Measurements from ENCODE around the gene KCNQ1.

KCNQ1 gene

DNA sequence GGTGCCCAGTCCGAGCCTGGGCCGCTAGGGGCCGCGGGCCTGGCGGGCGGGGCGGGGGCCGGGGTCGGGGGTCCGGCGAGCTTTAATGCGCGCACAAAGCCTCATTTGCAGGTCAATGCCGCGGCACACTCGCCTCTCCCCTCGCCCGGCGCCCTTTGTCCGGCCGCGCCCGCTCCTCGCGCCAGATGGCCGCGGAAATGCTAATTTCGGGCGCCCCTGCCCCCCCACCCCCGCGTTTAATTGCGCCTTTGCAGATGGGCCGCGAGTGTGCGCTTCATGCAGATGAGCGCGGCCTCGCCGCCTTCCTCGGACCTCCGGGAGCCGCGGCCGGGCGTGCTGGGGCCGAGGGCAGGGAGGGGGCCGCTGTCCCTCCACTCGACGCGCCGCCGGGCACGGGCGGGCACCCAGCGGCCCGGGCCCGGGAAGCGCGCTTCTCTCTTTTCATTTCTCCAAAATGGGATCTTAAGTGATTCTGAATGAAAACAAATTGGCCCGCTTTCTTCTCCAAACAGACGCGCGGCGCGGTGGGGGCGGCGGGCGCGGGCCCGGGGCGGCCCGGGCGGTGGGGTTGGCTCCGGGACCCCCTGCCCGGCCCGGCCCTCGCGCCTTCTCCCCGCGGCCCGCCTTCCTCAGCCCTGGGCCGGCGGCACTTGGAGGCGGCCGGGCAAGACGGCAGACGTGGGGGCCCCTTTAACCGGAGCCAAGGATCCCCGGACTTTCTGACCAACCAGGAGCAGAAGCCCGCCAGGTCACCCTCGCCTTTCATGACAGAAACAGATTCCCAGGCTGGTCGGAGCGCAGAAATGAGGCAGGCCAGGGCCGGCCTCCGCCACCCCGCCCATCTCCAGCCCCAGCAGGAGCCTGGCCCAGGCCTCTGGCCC is 417.8 kb downstream of the KCNQ1 start:
- no peak for DNase-seq (ENCODE audit: low read depth in 2 of 2)

DNA sequence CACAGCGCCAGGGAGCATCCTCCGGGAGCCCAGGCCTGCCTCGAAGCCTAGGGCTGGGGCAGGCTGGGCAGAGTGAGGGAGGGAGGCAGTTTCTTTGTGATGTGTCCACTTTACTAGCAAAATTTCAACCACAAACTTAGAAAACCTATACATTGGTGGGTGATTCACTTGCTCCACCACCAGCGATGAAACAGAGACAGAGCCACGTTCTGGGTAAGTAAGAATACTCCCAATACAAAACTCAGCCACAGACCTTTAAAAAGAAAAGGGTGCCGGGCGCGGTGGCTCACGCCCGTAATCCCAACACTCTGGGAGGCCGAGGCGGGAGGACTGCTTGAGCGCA is 418.4 kb downstream of the KCNQ1 start:
- DNase-seq (ENCODE audit: low read depth in 2 of 2), result no peak

DNA sequence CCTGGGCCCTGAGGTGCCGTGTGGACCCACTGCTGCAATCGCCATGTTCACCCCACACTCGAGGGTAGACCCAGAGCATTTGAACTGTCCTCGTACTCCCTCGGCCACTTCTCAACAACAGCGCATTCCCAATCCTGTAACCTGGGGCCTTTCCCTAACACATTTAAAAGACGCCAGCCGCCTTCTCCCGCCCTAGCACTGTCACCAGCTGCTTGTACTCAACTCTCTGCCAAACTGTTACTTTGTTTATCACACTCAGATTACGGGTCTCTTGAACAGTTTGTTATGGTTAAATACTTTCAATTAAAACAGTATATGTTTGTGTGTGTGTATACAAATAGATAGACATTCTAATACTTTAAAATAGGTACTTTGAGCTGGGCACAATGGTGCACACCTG is 420.1 kb downstream of the KCNQ1 start:
- no peak for DNase-seq (ENCODE audit: low read depth in 2 of 2)

DNA sequence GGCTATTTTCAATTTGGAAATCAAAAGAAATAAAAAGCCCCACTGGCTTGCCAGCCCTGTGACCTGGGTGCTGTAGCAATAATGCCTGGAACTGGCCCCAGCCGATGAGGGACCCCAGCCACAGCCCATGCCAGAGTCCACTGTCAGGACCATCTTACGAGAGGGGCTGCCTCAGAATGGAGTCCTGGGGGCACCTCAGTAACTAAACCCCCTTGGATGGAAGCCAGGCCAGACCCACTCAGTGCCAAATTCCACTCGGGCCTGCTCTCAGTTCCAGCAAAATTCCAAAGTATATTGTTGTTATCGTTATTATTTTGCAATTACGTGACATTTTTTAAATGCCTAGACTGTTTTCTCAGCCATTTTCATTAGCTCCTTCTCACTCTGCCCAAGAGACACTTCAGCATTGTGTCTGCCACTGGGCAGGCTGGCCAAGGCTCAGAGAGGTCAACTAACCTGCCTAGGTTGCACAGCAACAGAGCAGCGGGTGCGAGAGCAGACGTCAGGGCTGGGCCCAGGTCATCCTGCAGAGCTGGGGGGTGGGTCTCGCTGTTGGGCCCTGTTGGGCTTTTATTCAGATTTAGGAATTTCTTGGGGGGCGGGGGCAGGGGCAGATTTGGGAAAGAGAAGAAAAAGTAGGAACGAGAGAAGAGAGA is 421.2 kb downstream of the KCNQ1 start:
- no peak for DNase-seq (ENCODE audit: low read depth in 2 of 2)

DNA sequence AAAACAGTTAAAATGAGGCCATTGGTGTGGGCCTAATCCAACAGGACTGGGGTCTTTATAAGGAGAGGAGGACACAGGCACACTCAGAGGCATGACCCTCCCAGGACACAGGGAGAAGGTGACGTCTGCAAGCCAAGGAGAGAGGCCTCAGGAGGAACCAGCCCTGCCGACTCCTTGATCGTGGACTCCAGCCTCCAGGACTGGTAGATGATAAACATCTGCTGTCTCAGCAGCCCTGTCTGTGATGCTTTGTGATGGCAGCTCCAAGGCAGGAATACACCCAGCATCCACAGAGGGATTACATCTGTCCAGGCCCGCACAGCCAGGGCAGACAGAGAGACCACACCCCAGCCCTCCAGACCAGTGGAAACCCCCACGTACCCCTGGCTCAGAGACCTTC is 422.3 kb downstream of the KCNQ1 start:
- DNase-seq (ENCODE audit: low read depth in 2 of 2), result no peak

DNA sequence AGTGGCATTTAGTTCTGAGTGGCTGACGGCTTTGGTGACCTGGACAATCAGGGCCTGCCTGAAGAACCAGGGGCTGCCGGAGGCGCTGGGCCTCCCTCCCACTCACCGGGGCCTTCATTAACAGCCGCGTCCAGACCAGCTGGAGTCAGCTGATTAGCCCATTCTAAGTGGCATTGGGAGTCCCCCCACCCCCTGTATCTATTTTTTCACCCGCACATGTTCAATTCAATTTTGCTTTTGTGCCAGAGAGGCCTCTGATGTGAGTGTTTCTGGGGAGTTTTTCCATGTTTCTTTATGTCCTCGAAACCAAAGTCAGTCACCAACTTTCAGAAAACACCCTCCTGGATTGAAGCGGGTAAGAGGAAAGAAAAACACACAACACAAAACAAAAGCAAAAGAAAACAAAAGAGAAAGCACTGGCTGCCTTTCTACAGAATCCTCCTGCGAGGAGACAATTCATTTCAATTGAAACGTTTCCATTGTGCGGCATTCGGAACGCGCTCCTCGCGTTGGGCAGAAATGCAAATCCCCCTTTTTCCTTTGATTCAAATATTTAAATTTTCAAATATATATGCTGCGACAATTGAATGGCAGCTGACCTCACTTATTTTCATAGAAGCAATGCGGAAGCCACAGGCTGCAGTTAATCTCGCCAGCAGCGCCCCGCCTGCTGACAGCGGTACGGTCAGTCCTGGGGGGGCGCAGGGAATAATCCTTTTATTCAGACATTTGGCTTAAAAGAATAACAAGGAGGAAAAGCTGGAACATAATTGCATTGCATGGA is 423.1 kb downstream of the KCNQ1 start:
- no peak for DNase-seq (ENCODE audit: low read depth in 2 of 2)

DNA sequence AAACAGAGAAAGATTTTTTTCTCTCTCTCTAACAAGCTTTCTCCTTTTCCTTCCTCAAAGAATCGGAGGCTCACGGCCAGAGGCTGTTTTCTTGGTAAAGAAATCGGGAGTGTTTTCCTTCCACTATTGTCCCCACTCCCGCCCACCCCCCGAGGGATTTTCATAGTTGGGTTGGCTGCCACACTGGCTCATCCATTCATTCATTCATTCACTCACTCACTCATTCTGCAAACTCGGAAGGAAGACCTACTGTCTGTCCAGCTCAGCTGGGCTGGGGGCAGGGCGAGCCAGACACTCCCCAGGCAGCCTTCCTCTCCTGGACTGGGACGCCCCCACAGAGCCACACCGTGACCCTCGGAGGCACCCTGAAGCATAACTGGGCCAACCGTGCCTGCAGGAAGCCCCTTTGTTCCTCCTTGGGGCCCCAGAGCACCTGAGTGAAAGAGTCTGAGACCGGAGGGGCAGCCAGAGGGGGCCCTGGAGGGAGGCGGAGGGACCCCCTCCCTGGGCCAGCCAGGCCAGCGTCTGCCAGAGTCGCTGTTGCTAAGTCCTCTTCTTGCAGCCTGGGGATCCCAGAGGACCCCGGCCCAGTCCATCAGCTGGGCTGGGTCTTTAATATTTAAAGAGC is 423.8 kb downstream of the KCNQ1 start:
- no peak for DNase-seq (ENCODE audit: low read depth in 2 of 2)

DNA sequence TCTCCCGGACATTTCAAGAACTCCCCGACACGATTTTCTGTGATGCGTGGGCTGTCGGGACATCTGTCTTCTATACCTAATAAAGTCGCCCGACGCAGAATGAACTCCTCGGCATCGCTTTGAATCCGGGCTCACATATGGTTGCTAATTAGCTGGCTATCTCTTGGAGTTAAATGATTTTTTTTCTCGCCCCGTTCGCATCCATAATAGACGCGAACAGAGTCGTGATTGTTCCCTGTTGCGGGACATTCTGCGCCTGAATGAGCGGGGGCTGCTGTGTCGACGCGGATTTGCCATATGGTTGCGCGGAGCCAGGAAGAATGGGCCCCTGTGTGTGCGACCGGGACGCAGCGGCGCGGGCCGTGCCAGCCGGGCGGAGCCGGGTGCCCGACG is 424.3 kb downstream of the KCNQ1 start:
- DNase-seq (ENCODE audit: low read depth in 2 of 2), result no peak

DNA sequence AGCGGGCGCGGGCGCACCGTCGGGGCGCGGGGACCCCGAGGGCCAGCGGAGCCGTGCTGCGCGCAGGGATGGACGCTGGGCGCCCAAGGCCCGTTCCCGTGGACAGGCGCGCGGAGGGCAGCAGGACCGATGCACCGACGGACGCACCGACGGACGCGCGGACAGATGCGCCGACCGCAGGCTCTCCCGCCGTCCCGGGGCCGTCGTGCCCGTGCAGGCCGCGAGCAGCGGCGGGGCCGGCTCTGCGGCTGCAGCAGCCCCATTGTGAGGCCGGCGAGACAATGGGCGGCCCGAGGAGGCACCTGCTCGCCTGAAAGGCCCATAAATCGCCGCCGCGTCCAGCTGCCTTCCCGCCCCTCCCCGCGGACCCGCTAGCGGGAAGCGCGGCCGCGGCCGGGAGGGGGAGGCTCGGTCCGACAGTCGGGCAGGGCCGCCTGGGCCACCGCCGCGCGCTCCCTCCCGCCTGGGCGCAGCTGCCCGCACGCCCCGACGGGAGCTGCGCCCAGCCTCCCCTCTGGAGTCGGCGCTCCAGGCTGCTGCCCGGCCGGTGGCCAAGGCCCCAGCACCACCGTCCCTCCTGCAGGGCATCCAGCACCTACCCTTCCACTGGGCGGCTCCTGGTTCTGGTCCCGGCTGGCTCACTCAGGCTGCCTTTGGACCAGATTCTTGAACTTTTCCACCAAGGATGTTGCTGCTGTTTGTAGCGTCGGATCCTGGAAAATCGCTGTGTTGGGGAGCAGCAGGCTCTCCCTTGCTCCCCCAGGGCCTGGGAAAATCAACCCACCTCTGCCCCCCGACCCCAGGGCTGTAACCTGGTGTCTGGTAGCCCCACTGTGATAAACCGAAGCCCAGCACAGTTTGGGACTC is 425.0 kb downstream of the KCNQ1 start:
- DNase-seq (ENCODE audit: low read depth in 2 of 2), result no peak

DNA sequence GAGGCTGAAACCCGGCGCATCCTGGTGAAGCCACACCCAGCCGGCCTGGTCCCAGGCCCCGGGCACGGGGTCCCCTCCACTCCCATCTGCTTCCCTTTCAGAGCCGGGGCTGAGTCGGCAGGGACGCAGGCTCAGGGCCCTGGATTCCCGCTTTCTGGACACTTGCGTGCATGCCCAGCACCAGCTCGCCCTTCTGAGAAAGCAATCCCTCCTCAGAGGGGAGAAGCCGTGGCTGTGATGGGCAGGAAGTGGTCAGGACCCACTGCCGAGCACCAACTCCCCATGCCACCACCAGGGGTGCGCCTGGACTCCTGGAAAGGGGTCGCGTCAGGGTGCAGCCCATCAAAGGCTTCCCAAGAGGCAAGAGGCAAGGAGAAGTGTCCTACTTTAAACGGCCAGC is 425.7 kb downstream of the KCNQ1 start:
- no peak for DNase-seq (ENCODE audit: low read depth in 2 of 2)

DNA sequence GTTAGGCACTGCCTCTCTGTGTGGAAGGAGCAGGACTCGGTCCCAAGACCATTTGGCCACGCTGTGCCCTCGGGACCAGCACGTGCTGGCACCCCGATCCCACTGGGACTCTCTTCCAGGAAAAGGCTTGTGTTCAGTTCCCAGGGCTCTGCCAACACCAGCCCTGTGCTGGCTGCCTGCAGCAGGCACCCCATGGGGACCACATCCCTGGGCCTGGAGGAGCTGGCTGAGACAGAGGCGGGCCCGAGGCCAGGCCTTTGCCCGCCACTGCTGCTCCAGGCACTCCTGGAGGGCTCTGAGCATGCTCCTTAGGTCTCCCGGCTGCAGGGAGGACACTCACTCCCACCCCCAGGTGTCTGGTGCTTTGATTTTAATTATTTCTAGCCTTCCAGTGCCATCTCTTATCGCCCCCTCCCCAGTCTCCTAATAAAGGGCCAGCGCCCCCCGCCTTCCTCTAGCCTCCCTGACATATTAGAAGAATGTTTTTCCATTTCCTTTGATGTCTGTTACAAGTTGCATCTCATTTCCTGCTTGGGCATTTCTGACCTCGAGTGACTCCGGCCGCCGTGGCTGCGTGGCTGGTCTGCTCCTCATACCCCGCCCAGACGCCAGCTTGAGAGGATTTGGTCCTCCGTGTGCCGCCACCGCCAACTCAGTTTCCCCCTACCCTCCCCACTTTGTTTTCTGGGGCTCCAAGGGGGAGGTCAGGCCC is 426.3 kb downstream of the KCNQ1 start:
- no peak for DNase-seq (ENCODE audit: low read depth in 2 of 2)

DNA sequence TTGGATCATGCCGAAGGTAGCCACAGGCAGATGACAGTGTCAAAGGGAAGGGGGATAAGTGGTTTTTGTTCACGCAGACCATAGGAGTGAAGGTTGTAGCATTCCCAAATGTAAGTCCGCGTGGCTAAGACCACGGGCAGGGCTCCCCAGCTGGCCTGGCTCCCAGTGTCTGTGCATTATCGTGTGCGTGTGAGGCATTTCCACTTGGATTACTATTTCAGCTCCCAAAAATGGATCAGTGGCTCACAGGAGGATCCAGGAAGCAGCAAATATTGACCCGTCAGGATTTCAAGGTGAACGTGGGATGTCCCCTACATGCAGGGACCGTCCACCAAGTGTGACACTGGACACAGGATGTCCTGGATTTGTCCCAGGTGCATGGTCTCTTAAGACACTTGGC is 430.2 kb downstream of the KCNQ1 start:
- DNase-seq (ENCODE audit: low read depth in 2 of 2), result no peak

DNA sequence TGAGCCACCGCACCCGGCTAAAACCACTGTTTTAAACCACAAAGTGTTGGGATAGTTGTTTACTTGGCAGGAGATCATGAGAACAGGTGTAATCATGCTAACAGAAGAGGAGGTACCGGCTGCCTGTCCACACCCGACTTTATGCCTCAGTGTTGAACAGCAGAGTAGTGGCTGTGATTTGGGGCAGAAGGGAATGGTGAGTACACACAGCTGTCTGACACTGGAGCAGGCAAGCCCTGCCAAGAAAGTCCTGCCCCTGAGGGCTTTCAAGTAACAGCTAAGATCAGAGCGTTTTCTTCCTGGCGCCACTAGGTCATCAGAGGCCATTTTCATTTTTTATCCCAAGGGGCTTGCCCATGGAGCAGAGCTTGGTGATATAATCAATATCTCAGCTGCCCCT is 432.7 kb downstream of the KCNQ1 start:
- DNase-seq (ENCODE audit: low read depth in 2 of 2), result no peak

DNA sequence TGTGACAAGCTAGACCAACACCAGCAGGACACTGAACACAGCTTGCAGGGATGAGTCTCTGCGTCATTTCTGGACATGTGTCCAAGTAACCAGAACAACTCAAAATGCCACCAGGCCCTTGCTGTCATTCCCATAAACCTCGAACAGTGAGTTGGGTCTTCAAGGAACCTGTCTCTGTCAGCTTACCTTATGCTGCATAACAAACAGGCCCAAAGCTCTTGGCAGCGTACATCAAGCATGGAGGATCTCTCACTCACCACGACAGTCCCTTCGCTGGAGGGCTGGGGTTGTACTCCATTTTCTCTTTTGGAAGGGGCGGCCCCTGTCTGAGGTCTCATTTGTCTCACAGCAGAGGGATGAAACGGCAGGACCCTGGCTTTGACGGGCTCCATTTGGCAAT is 434.0 kb downstream of the KCNQ1 start:
- no peak for DNase-seq (ENCODE audit: low read depth in 2 of 2)

DNA sequence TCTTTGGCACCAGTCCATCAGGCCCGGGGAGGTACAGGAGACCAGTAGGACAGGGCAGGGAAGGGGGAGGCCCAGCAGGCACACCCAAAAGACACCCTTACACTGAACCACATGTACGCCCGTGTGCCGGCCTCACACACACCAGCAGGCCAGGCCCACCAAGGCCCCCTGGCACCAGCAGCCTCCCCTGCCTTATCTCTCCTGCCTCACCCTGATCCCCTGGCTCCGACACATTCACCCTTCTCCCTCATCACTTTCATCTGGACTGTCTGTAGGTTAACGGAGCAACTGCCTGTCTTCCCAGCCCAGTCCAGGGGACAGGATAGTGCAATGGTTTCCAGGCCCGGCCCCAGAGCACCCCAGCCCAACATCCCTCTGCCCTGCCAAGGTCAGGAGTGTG is 435.8 kb downstream of the KCNQ1 start:
- DNase-seq (ENCODE audit: low read depth in 2 of 2), result no peak

DNA sequence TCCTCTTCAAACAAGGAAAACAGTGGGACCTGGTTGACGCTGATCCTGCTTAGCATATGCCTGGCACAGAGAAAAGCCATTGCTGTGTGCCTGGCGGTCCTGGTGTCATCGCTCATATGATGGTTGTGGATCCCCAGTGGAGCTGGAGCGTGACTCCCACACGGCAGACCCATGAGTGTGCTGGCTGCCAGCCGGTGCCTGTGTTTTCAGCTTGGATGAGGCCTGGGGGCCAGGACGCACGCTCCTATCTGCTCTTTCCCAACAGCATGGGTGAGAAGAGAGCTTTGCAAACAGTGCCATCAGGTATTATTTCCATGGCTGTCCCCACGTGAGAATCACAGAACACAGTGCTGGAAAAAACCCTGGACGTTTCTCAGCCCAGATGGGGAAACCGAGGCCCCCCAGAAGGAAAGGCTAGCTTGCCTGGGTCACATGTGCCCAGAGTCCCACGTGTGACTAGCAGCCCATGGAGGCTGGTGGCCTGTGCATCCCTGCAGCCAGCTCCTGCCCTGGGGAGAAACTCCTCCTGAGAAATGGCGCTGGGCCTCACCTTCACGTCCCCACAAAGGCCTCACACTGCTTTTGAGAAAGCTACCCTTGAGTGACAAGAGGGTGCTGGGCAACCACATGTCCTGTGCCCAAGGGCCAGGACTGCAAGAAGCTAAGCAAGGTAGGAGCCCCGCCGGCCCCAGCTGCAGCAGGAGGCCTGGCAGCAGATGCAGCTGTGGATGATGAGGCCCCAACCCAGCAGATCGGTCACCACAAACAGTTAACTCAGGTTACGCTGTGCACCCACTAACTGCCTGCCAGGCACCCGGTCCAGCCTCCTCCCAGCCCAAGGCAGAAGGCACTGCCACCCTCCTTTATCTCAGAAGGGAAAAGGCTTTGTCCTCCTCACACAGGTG is 436.5 kb downstream of the KCNQ1 start:
- DNase-seq (ENCODE audit: low read depth in 2 of 2), result no peak

DNA sequence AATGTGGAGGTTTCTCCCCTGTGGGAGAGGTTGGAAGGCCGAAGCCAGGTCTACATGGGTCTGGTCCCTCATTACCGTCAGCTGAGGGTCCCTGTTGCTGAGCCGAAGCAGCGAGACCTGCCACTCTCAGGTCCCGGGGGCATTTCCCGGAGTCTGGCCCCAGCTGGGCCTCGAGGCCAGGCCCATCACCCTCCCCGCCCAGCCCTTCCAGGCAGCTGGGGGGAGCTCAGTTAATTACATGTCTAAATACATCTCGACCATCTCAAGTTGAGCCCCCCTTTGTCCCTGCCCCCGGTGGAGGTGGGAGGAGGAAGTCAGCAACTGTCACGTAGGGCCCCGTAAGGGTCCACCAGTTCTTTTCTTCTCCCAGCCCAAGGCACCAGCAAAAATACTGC is 437.2 kb downstream of the KCNQ1 start:
- DNase-seq (ENCODE audit: low read depth in 2 of 2), result no peak

DNA sequence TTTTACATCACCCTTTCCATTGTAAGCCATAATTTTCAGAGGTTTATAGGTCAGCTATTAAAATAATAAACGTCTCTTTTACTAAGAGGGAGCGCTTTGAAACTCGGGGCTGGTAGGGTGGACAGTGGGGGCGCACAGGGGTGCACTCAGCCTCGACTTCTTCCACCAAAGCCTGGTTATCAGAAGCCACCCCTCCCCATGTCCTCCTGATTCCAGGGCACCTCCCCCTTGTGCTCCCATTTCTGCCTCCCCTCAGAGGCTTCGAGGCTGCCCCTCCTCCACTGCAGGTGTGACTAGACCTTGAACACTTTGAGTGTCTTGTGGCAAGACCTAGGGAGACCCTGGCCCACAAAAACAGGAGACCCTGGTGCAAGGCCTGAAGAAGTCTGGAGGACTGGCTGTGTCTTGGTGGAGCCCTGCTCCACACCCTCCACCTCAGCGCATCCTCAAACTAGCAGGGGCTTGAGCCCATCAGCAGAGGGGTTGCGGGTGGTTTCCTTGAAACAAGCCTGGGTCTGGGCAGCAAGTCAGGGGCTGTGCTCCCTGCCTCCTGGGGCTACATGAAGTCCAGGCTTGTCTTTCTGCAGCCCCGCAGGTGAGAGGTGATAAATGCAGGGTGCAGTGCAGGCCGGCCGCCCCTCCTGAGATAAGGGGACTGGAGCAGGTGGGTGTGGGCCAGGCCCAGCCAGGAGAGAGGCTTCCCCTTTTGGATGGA is 437.7 kb downstream of the KCNQ1 start:
- no peak for DNase-seq (ENCODE audit: low read depth in 2 of 2)

DNA sequence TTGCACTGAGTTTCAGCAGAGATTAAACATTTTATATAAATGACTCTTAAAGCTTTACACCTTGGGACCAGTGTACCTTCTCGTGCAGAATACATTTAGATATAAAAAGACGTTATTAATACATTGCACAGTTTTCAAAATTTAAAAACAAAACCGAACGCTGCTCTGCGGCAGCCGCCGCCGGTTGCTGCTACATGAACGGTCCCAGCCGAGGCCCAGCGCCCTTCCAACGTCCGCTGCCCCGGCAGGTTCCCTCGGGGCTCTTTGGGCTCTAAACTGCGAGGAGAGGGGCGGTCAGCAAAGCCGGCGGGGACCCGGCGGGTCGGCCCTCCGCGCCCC is 438.8 kb downstream of the KCNQ1 start:
- DNase-seq (ENCODE audit: low read depth in 2 of 2), result no peak
